T-helper 2 cell treated with Interferon-gamma antibody and Interleukin-4, amounts not matched to agents 100 ng/mL and 5 ng/mL, for 36 hours (primary cell): ENCODE measurements around the gene ELMOD3. TPM values are rescaled to one million over a fixed set of nuclear protein-coding genes. Genes with fewer than 3 reads are reported as not detected.
"Not testable (repeated sequence)": the region's sequence is repeated elsewhere in the genome, so short reads cannot be mapped to it uniquely, and the experiment has no call there.

Source experiments
- intact Hi-C: fragments of 100-400 bp; cut with micrococcal nuclease; formaldehyde crosslinking; loops from one replicate; pipeline ENCODE4 v1.15.1; 2023
- total RNA-seq: library from RNA; stranded (reverse); gene quantifications from 2 replicates; pipeline ENCODE4 v1.2.3, GENCODE V29; 2022

ELMOD3 gene
- total RNA-seq, 1 donor from 2014 or later: 21.2 TPM

- intact Hi-C loops: not testable (repeated sequence)
Measured at GRCh38 chr2:85439569-85439968, 85.0 kb downstream of the ELMOD3 start.

GRCh38 chr2:85439986-85440385, 85.4 kb downstream of the ELMOD3 start:
- intact Hi-C loops: no loop called here

- intact Hi-C loops: no loop called here
Measured at GRCh38 chr2:85440729-85441128, 86.2 kb downstream of the ELMOD3 start.

Other genes with a start within 250 kb of the ELMOD3 start
- gene TCF7L1, start 221.4 kb upstream of the ELMOD3 start, total RNA-seq: not detected in 2 replicates
- 130 and 133 TPM in 2 replicates for gene TGOLN2, start 26.8 kb upstream of the ELMOD3 start, total RNA-seq
- 25.2 and 25.3 TPM in 2 replicates for gene RETSAT, start 241 bp upstream of the ELMOD3 start, total RNA-seq
- 403 and 407 TPM in 2 replicates for gene CAPG, start 55.6 kb downstream of the ELMOD3 start, total RNA-seq
- gene SH2D6, start 63.9 kb downstream of the ELMOD3 start, total RNA-seq: 0.32 and 0.52 TPM in 2 replicates
- gene MAT2A, start 184.4 kb downstream of the ELMOD3 start, total RNA-seq: 327 and 333 TPM in 2 replicates
- gene GGCX, start 206.7 kb downstream of the ELMOD3 start, total RNA-seq: 21.3 and 24.3 TPM in 2 replicates
- gene VAMP8, start 222.8 kb downstream of the ELMOD3 start, total RNA-seq: 139 and 146 TPM in 2 replicates
- 60.8 and 65.6 TPM in 2 replicates for gene VAMP5, start 229.7 kb downstream of the ELMOD3 start, total RNA-seq
- gene RNF181, start 241.0 kb downstream of the ELMOD3 start, total RNA-seq: 97.8 and 108 TPM in 2 replicates
- 2.1 and 2.2 TPM in 2 replicates for gene TMEM150A, start 247.9 kb downstream of the ELMOD3 start, total RNA-seq